ENCODE data around the gene NAALADL2. TPM values are rescaled to one million over a fixed set of nuclear protein-coding genes. Genes with fewer than 3 reads are reported as not detected.
"Not testable (repeated sequence)": the region's sequence is repeated elsewhere in the genome, so short reads cannot be mapped to it uniquely, and the experiment has no call there.

The NAALADL2 gene
- total RNA-seq, 1 donor from 2014 or later, result 1.6 TPM

GRCh38 chr3:175161291-175161690 lies 302.2 kb downstream of the NAALADL2 start:
- H3K4me1 Mint-ChIP-seq (ENCODE audit: low read depth, unreplicated experiment), result no peaks in the 10 kb centered on the region
- no peaks in the 10 kb centered on the region for H3K9me3 Mint-ChIP-seq (ENCODE audit: unreplicated experiment)

GRCh38 chr3:175163686-175164085 lies 304.6 kb downstream of the NAALADL2 start:
- Mint-ChIP-seq H3K27me3 (ENCODE audit: unreplicated experiment) (no peaks in the 10 kb centered on the region), H3K36me3 (ENCODE audit: unreplicated experiment) (no peaks in the 10 kb centered on the region), H3K4me1 (ENCODE audit: low read depth, unreplicated experiment) (no peaks in the 10 kb centered on the region), H3K4me3 (ENCODE audit: unreplicated experiment) (no peak overlapping the region), H3K27ac (ENCODE audit: unreplicated experiment) (no peak overlapping the region), H3K9me3 (ENCODE audit: unreplicated experiment) (no peaks in the 10 kb centered on the region)
- TF ChIP-seq CTCF (IDR thresholded peaks at IDR 0.05; ENCODE audit: partially characterized antibody, unreplicated experiment), result no peak
- DNase-seq, result no peak

More at GRCh38 chr3:175161291-175161690, 302.2 kb downstream of the NAALADL2 start:
- H3K4me3 Mint-ChIP-seq (ENCODE audit: unreplicated experiment), result no peak overlapping the region
- DNase-seq, result no peak
- no peaks in the 10 kb centered on the region for H3K27me3 Mint-ChIP-seq (ENCODE audit: unreplicated experiment)
- no peak for TF ChIP-seq CTCF (IDR thresholded peaks at IDR 0.05; ENCODE audit: partially characterized antibody, unreplicated experiment)
- no peak overlapping the region for H3K27ac Mint-ChIP-seq (ENCODE audit: unreplicated experiment)
- no peaks in the 10 kb centered on the region for H3K36me3 Mint-ChIP-seq (ENCODE audit: unreplicated experiment)

GRCh38 chr3:175173117-175173516 lies 314.0 kb downstream of the NAALADL2 start:
- H3K4me1 Mint-ChIP-seq (ENCODE audit: low read depth, unreplicated experiment); H3K36me3 Mint-ChIP-seq (ENCODE audit: unreplicated experiment); DNase-seq; H3K9me3 Mint-ChIP-seq (ENCODE audit: unreplicated experiment); H3K27ac Mint-ChIP-seq (ENCODE audit: unreplicated experiment); H3K4me3 Mint-ChIP-seq (ENCODE audit: unreplicated experiment); H3K27me3 Mint-ChIP-seq (ENCODE audit: unreplicated experiment): not testable (repeated sequence)

GRCh38 chr3:175176556-175176955 lies 317.4 kb downstream of the NAALADL2 start:
- no peaks in the 10 kb centered on the region for H3K36me3 Mint-ChIP-seq (ENCODE audit: unreplicated experiment)
- H3K27ac Mint-ChIP-seq (ENCODE audit: unreplicated experiment), result no peak overlapping the region
- no peak for DNase-seq
- no peak for TF ChIP-seq CTCF (IDR thresholded peaks at IDR 0.05; ENCODE audit: partially characterized antibody, unreplicated experiment)
- H3K9me3 Mint-ChIP-seq (ENCODE audit: unreplicated experiment), result no peaks in the 10 kb centered on the region
- H3K4me3 Mint-ChIP-seq (ENCODE audit: unreplicated experiment), result no peak overlapping the region
- H3K27me3 Mint-ChIP-seq (ENCODE audit: unreplicated experiment), result no peaks in the 10 kb centered on the region
- H3K4me1 Mint-ChIP-seq (ENCODE audit: low read depth, unreplicated experiment), result no peaks in the 10 kb centered on the region

- Mint-ChIP-seq H3K4me3 (ENCODE audit: unreplicated experiment) (no peak overlapping the region), H3K36me3 (ENCODE audit: unreplicated experiment) (no peaks in the 10 kb centered on the region), H3K9me3 (ENCODE audit: unreplicated experiment) (no peaks in the 10 kb centered on the region), H3K27me3 (ENCODE audit: unreplicated experiment) (no peaks in the 10 kb centered on the region), H3K4me1 (ENCODE audit: low read depth, unreplicated experiment) (no peaks in the 10 kb centered on the region), H3K27ac (ENCODE audit: unreplicated experiment) (no peak overlapping the region)
- DNase-seq, result no peak
- no peak for TF ChIP-seq CTCF (IDR thresholded peaks at IDR 0.05; ENCODE audit: partially characterized antibody, unreplicated experiment)
These were observed 319.9 kb downstream of the NAALADL2 start for GRCh38 chr3:175179055-175179454.

- no peak overlapping the region for H3K4me3 Mint-ChIP-seq (ENCODE audit: unreplicated experiment)
- no peak overlapping the region for H3K27ac Mint-ChIP-seq (ENCODE audit: unreplicated experiment)
- no peaks in the 10 kb centered on the region for H3K4me1 Mint-ChIP-seq (ENCODE audit: low read depth, unreplicated experiment)
- H3K36me3 Mint-ChIP-seq (ENCODE audit: unreplicated experiment), result peaks cover 6% of the 10 kb centered on the region
- no peaks in the 10 kb centered on the region for H3K9me3 Mint-ChIP-seq (ENCODE audit: unreplicated experiment)
- no peaks in the 10 kb centered on the region for H3K27me3 Mint-ChIP-seq (ENCODE audit: unreplicated experiment)
- TF ChIP-seq CTCF (IDR thresholded peaks at IDR 0.05; ENCODE audit: partially characterized antibody, unreplicated experiment), result no peak
- no peak for DNase-seq
These were observed 325.3 kb downstream of the NAALADL2 start for GRCh38 chr3:175184392-175184791.

Measured in glutamatergic neuron (in vitro differentiated cells).